H9 (cell line): ENCODE results near the gene LRRK1. TPM values are rescaled to one million over a fixed set of nuclear protein-coding genes. Genes with fewer than 3 reads are reported as not detected.

Experiments
- DNase-seq: peaks from one replicate; pipeline ENCODE4 v3.0.0-alpha.2; 2017
- H2AFZ ChIP-seq: one replicate; pipeline ENCODE4 v1.6.1; 2013; ENCODE audit warnings: mild to moderate bottlenecking, low read length, control low read depth, moderate library complexity
- H2AK5ac ChIP-seq: 2 replicates; pipeline ENCODE4 v1.6.1; 2013; ENCODE audit warnings: low read length, control low read depth, mixed read lengths; ENCODE audit not compliant: insufficient read length
- H2BK120ac ChIP-seq: one replicate; pipeline ENCODE4 v1.6.1; 2013; ENCODE audit warnings: low read depth, mild to moderate bottlenecking, low read length, control low read depth, inconsistent platforms; ENCODE audit not compliant: poor library complexity, severe bottlenecking
- H2BK12ac ChIP-seq: 2 replicates; pipeline ENCODE4 v1.6.1; 2013; ENCODE audit warnings: low read length, control low read depth, mixed read lengths, low read depth; ENCODE audit not compliant: insufficient read length
- H2BK15ac ChIP-seq: 2 replicates; pipeline ENCODE4 v1.6.1; 2013; ENCODE audit warnings: low read depth, low read length, control low read depth
- H2BK20ac ChIP-seq: one replicate; pipeline ENCODE4 v1.6.1; 2013; ENCODE audit warnings: low read depth, mild to moderate bottlenecking, low read length, control low read depth, inconsistent platforms; ENCODE audit not compliant: poor library complexity, severe bottlenecking
- H2BK5ac ChIP-seq: 2 replicates; pipeline ENCODE4 v1.6.1; 2013; ENCODE audit warnings: low read length, control low read depth, mixed read lengths; ENCODE audit not compliant: insufficient read length
- H3K14ac ChIP-seq: 2 replicates; pipeline ENCODE4 v1.6.1; 2013; ENCODE audit warnings: low read length, control low read depth; ENCODE audit not compliant: insufficient read depth
- H3K18ac ChIP-seq: 2 replicates; pipeline ENCODE4 v1.6.1; 2013; ENCODE audit warnings: low read depth, mild to moderate bottlenecking, mixed read lengths, low read length, control low read depth; ENCODE audit not compliant: insufficient read length
- H3K23ac ChIP-seq: 2 replicates; pipeline ENCODE4 v1.6.1; 2013; ENCODE audit warnings: low read length, control low read depth, mixed read lengths, low read depth; ENCODE audit not compliant: insufficient read length
- H3K23me2 ChIP-seq: 2 replicates; pipeline ENCODE4 v1.6.1; 2013; ENCODE audit warnings: low read depth, mild to moderate bottlenecking, mixed read lengths, low read length, control low read depth; ENCODE audit not compliant: insufficient read length, poor library complexity, severe bottlenecking
- H3K27ac ChIP-seq: 2 replicates; pipeline ENCODE4 v1.5.1; 2013; ENCODE audit warnings: low read length, control low read depth, mixed read lengths, low read depth; ENCODE audit not compliant: insufficient read length
- H3K27me3 ChIP-seq: 2 replicates; pipeline ENCODE4 v1.6.1; 2013; ENCODE audit warnings: low read length, control low read depth, inconsistent platforms; ENCODE audit not compliant: insufficient read depth
- H3K4ac ChIP-seq: 2 replicates; pipeline ENCODE4 v1.6.1; 2013; ENCODE audit warnings: low read depth, mild to moderate bottlenecking, control low read depth, inconsistent platforms, low read length, moderate library complexity
- H3K4me1 ChIP-seq: 2 replicates; pipeline ENCODE4 v1.6.1; 2013; ENCODE audit warnings: low read length, control low read depth, inconsistent platforms; ENCODE audit not compliant: insufficient read depth
- H3K4me2 ChIP-seq: 2 replicates; pipeline ENCODE4 v1.6.1; 2013; ENCODE audit warnings: low read length, control low read depth, mixed read lengths; ENCODE audit not compliant: insufficient read length, insufficient read depth
- H3K56ac ChIP-seq: 2 replicates; pipeline ENCODE4 v1.6.1; 2013; ENCODE audit warnings: low read depth, mild to moderate bottlenecking, mixed read lengths, low read length, control low read depth; ENCODE audit not compliant: insufficient read length
- H3K79me1 ChIP-seq: 2 replicates; pipeline ENCODE4 v1.6.1; 2013; ENCODE audit warnings: low read depth, mild to moderate bottlenecking, moderate library complexity, low read length, control low read depth, inconsistent platforms; ENCODE audit not compliant: insufficient read depth, poor library complexity, severe bottlenecking
- H3K79me2 ChIP-seq: 2 replicates; pipeline ENCODE4 v1.6.1; 2013; ENCODE audit warnings: low read length, control low read depth, inconsistent platforms; ENCODE audit not compliant: insufficient read depth
- H3K9ac ChIP-seq: 2 replicates; pipeline ENCODE4 v1.6.1; 2013; ENCODE audit warnings: low read length, control low read depth, mixed read lengths; ENCODE audit not compliant: insufficient read length; ENCODE audit errors: extremely low read depth
- H3K9me3 ChIP-seq: one replicate; pipeline ENCODE4 v1.6.1; 2013; ENCODE audit warnings: low read depth, low read length, inconsistent platforms; ENCODE audit not compliant: control insufficient read depth
- H3T11ph ChIP-seq: one replicate; pipeline ENCODE4 v1.6.1; 2013; ENCODE audit warnings: mild to moderate bottlenecking, low read length, control low read depth, inconsistent platforms
- H4K20me1 ChIP-seq: one replicate; pipeline ENCODE4 v1.6.1; 2013; ENCODE audit not compliant: control insufficient read depth, insufficient read length, insufficient read depth
- H4K5ac ChIP-seq: 2 replicates; pipeline ENCODE4 v1.6.1; 2013; ENCODE audit warnings: low read depth, mild to moderate bottlenecking, mixed read lengths, low read length, control low read depth; ENCODE audit not compliant: insufficient read length
- H4K8ac ChIP-seq: replicated peaks from 2 replicates; pipeline ENCODE4 v1.6.1; 2013; ENCODE audit warnings: low read length, control low read depth, mixed read lengths, low read depth; ENCODE audit not compliant: insufficient read length
- H4K91ac ChIP-seq: 2 replicates; pipeline ENCODE4 v1.6.1; 2013; ENCODE audit warnings: low read depth, mild to moderate bottlenecking, moderate library complexity, mixed read lengths, low read length, control low read depth; ENCODE audit not compliant: insufficient read length
- H3K27ac Mint-ChIP-seq, 3 experiments: 2 replicates in 2 of 3; 3 replicates in 1 of 3; pipeline ENCODE4 v1.8.0; 2020 to 2021; ENCODE audit warnings: mixed read lengths in 3 of 3, mild to moderate bottlenecking in 1 of 3, moderate library complexity in 1 of 3
- H3K27me3 Mint-ChIP-seq: 2 replicates; pipeline ENCODE4 v1.8.0; 2021; ENCODE audit warnings: low read depth, mild to moderate bottlenecking, moderate library complexity, mixed read lengths
- H3K36me3 Mint-ChIP-seq, 3 experiments: 2 replicates in 2 of 3; 3 replicates in 1 of 3; pipeline ENCODE4 v1.8.0; 2020 to 2021; ENCODE audit warnings: low read depth in 3 of 3, mixed read lengths in 3 of 3; ENCODE audit not compliant: insufficient read depth in 1 of 3
- H3K4me1 Mint-ChIP-seq, 2 experiments: 2 replicates each; pipeline ENCODE4 v1.8.0; 2020; ENCODE audit warnings: mixed read lengths in 2 of 2
- H3K4me3 Mint-ChIP-seq, 2 experiments: 2 replicates in 1 of 2; 3 replicates in 1 of 2; pipeline ENCODE4 v1.8.0; 2020 to 2021; ENCODE audit warnings: mild to moderate bottlenecking in 2 of 2, mixed read lengths in 2 of 2, moderate library complexity in 1 of 2
- H3K9me3 Mint-ChIP-seq, 2 experiments: 2 replicates in 1 of 2; 3 replicates in 1 of 2; pipeline ENCODE4 v1.8.0; 2020; ENCODE audit warnings: mild to moderate bottlenecking in 2 of 2, mixed read lengths in 2 of 2, moderate library complexity in 1 of 2
- WGBS: extraction: QIAGEN DNeasy Blood & Tissue Kit; methylation state at CpG from one replicate; pipeline ENCODE4 v1.1.7; 2013; ENCODE audit warnings: missing lambda C conversion rate, low lambda C conversion rate, mixed read lengths; ENCODE audit not compliant: insufficient read length; ENCODE audit errors: extremely low coverage; 5-methylcytosine and 5-hydroxymethylcytosine counted together
- total RNA-seq: library from RNA; stranded (reverse); gene quantifications from 2 replicates; pipeline ENCODE4 v1.2.1, GENCODE V29; 2021
- TF ChIP-seq, protein P1 (sequence below): fragments of 200-600 bp; sonication (generic); conservative IDR thresholded peaks from 3 replicates; pipeline ENCODE4 v1.8.0; 2021; ENCODE audit warnings: antibody characterized with exemption, mild to moderate bottlenecking

Gene LRRK1
- total RNA-seq, 1 experiment from 2014 or later = 4.0 TPM

- Histone ChIP-seq H3K4me2 (no peak overlapping the region), H2BK20ac (no peak overlapping the region), H3K79me1 (no peaks in the 10 kb centered on the region), H3K9me3 (no peaks in the 10 kb centered on the region), H3K79me2 (no peaks in the 10 kb centered on the region), H3K4ac (no peak overlapping the region), H2BK15ac (no peak overlapping the region), H2AK5ac (no peak overlapping the region), H3K9ac (no peak overlapping the region), H3T11ph (no peak overlapping the region), H3K23me2 (peaks cover 9% of the 10 kb centered on the region), H3K14ac (no peak overlapping the region), H3K27me3 (peaks cover 8% of the 10 kb centered on the region; the same call in 1 of the 2 replicates), H2BK5ac (no peak overlapping the region), H4K5ac (no peak overlapping the region), H3K4me1 (no peaks in the 10 kb centered on the region), H2AFZ (no peak overlapping the region), H2BK12ac (no peak overlapping the region), H3K23ac (no peak overlapping the region), H4K8ac (no peak overlapping the region), H3K56ac (no peak overlapping the region), H4K91ac (no peak overlapping the region), H2BK120ac (no peak overlapping the region), H3K18ac (no peak overlapping the region), H4K20me1 (no peaks in the 10 kb centered on the region), H3K27ac (no peak overlapping the region)
- peaks cover 10 to 38% of the 10 kb centered on the region in 2 experiments for H3K4me1 Mint-ChIP-seq
- DNase-seq = peak; percentile 10
- H3K27ac Mint-ChIP-seq = no peak overlapping the region
- H3K27me3 Mint-ChIP-seq = peaks cover 27% of the 10 kb centered on the region
- H3K4me3 Mint-ChIP-seq = no peak overlapping the region
- TF ChIP-seq, protein P1, sequence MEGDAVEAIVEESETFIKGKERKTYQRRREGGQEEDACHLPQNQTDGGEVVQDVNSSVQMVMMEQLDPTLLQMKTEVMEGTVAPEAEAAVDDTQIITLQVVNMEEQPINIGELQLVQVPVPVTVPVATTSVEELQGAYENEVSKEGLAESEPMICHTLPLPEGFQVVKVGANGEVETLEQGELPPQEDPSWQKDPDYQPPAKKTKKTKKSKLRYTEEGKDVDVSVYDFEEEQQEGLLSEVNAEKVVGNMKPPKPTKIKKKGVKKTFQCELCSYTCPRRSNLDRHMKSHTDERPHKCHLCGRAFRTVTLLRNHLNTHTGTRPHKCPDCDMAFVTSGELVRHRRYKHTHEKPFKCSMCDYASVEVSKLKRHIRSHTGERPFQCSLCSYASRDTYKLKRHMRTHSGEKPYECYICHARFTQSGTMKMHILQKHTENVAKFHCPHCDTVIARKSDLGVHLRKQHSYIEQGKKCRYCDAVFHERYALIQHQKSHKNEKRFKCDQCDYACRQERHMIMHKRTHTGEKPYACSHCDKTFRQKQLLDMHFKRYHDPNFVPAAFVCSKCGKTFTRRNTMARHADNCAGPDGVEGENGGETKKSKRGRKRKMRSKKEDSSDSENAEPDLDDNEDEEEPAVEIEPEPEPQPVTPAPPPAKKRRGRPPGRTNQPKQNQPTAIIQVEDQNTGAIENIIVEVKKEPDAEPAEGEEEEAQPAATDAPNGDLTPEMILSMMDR = no peak
- peaks cover 3 to 10% of the 10 kb centered on the region in 2 experiments for H3K9me3 Mint-ChIP-seq
- no CpG with 5 or more reads among the region's 4 CpGs for WGBS
- H3K36me3 Mint-ChIP-seq = peaks cover 2 to 13% (median 10%) of the 10 kb centered on the region in 3 experiments; a peak in 6 of 7 replicates
Observed at GRCh38 chr15:100913961-100914360, 5.2 kb upstream of the LRRK1 start.
